Sigmoid colon (tissue), 7 donors: ENCODE data around the gene ADGRG3. TPM values are rescaled to one million over a fixed set of nuclear protein-coding genes. Genes with fewer than 3 reads are reported as not detected.

Experiments
- DNase-seq: peaks from one replicate; pipeline ENCODE4 v3.0.0-alpha.2; 2019
- H3K27ac ChIP-seq, 4 donors: fragments of 200-600 bp; sonication (generic); one replicate each; pipeline ENCODE4 v1.5.1; 2016 to 2019; ENCODE audit warnings: mild to moderate bottlenecking in 1 of 4
- H3K27me3 ChIP-seq, 3 donors: fragments of 200-600 bp; sonication (generic); one replicate each; pipeline ENCODE4 v1.5.1; 2019; ENCODE audit warnings: mild to moderate bottlenecking in 1 of 3
- H3K36me3 ChIP-seq, 4 donors: fragments of 200-600 bp; sonication (generic); one replicate each; pipeline ENCODE4 v1.5.1; 2016 to 2019
- H3K4me1 ChIP-seq, 4 donors: fragments of 200-600 bp; sonication (generic); one replicate each; pipeline ENCODE4 v1.5.1; 2017 to 2019
- H3K4me3 ChIP-seq, 4 donors: fragments of 200-600 bp; sonication (generic); one replicate each; pipeline ENCODE4 v1.5.1; 2017 to 2019; ENCODE audit warnings: mild to moderate bottlenecking in 2 of 4, moderate library complexity in 1 of 4
- H3K9me3 ChIP-seq, 4 donors: fragments of 200-600 bp in 3 of 4; sonication (generic) in 3 of 4; one replicate each; pipeline versions ENCODE4 v1.5.1 to v1.6.1; 2013 to 2019
- EP300 ChIP-seq, 4 donors: sonication (generic); formaldehyde crosslinking; IDR thresholded peaks; one replicate each; pipeline ENCODE4 v1.6.1; 2017; ENCODE audit warnings: antibody characterized with exemption in 4 of 4
- POLR2A ChIP-seq, 2 donors: fragments of 450-650 bp; IDR thresholded peaks; one replicate each; pipeline ENCODE4 v1.6.1; 2016; ENCODE audit warnings: antibody characterized with exemption in 2 of 2, mild to moderate bottlenecking in 2 of 2, moderate library complexity in 2 of 2
- POLR2AphosphoS5 ChIP-seq, 4 donors: sonication (generic); formaldehyde crosslinking; IDR thresholded peaks; one replicate each; pipeline ENCODE4 v1.6.1; 2017; ENCODE audit warnings: antibody characterized with exemption in 4 of 4
- WGBS, 2 donors: extraction: QIAGEN DNeasy Blood & Tissue Kit; methylation state at CpG; one replicate each; pipeline ENCODE4 v1.1.7; 2013; 5-methylcytosine and 5-hydroxymethylcytosine counted together
- intact Hi-C: fragments of 100-400 bp; cut with DNase I; formaldehyde crosslinking; loops from one replicate; pipeline ENCODE4 v1.15.1; 2023
- polyA plus RNA-seq, 3 donors: library from polyadenylated mRNA; stranded (reverse); fragments of 200-250 nt; gene quantifications; one replicate each; pipeline ENCODE4 v1.2.3, GENCODE V29; 2013
- total RNA-seq, 4 donors: library from RNA; depleted of rRNA; stranded (reverse); fragments of >200 nt; gene quantifications; one replicate each; pipeline ENCODE4 v1.1.0, GENCODE V29; 2016
- TF ChIP-seq, protein P1 (sequence below), 4 experiments: fragments of 450-650 bp in 3 of 4; fragments of 200-600 bp in 1 of 4; IDR thresholded peaks; one replicate each; pipeline ENCODE4 v1.5.1; 2016 to 2019; ENCODE audit warnings: antibody characterized with exemption in 4 of 4, mild to moderate bottlenecking in 3 of 4, moderate library complexity in 2 of 4
- donor health status: healthy with polysubstance abuse.
- donor health status: Bipolar disorder and iron deficiency.
- donor health status: healthy.

The ADGRG3 gene
- total and polyA plus RNA-seq, 7 donors: 0.69 to 6.6 (median 3.6) TPM

- DNase-seq: no peak
- Histone ChIP-seq H3K4me1 (no peaks in the 10 kb centered on the region), H3K27me3 (no peaks in the 10 kb centered on the region), H3K27ac (no peak overlapping the region), H3K36me3 (no peaks in the 10 kb centered on the region), H3K4me3 (no peak overlapping the region), H3K9me3 (no peaks in the 10 kb centered on the region)
- intact Hi-C loops: no loop called here
- WGBS, 2 donors: 78 to 84% methylated on average over 11 of the region's 11 CpGs
- TF ChIP-seq POLR2AphosphoS5 (IDR thresholded peaks at IDR 0.05) (no peak), EP300 (IDR thresholded peaks at IDR 0.05) (no peak), POLR2A (IDR thresholded peaks at IDR 0.05) (no peak)
- TF ChIP-seq, protein P1, sequence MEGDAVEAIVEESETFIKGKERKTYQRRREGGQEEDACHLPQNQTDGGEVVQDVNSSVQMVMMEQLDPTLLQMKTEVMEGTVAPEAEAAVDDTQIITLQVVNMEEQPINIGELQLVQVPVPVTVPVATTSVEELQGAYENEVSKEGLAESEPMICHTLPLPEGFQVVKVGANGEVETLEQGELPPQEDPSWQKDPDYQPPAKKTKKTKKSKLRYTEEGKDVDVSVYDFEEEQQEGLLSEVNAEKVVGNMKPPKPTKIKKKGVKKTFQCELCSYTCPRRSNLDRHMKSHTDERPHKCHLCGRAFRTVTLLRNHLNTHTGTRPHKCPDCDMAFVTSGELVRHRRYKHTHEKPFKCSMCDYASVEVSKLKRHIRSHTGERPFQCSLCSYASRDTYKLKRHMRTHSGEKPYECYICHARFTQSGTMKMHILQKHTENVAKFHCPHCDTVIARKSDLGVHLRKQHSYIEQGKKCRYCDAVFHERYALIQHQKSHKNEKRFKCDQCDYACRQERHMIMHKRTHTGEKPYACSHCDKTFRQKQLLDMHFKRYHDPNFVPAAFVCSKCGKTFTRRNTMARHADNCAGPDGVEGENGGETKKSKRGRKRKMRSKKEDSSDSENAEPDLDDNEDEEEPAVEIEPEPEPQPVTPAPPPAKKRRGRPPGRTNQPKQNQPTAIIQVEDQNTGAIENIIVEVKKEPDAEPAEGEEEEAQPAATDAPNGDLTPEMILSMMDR (IDR thresholded peaks at IDR 0.05): no peak
Observed at GRCh38 chr16:57666353-57667047, 1.6 kb upstream of the ADGRG3 start.

DNA sequence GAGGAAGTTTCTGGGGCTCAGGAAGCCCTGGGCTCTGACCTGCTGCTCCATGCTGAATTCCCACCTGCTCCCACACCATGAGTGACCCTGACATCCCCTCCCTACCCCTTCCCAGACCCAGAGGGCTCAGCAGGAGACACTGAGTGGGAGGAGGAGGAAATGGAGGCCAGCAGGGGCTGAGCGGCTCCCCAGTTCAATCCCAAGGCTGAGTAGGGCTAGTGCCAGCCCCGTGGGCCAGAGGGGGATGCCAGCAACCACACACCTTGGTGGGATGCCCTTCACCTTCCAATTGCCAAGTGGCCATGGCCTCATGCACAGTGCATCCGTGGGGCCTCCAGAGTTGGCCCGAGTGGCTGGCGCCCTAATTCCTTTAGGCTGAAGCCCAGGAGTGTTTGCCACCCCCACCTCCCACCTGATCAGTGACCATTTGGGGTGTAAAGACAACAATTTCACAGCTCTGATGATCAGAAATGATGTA is 1.0 kb upstream of the ADGRG3 start:
- no peak overlapping the region for H3K27ac ChIP-seq
- intact Hi-C loops: no loop called here
- no peak for TF ChIP-seq EP300 (IDR thresholded peaks at IDR 0.05)
- no peak for TF ChIP-seq POLR2A (IDR thresholded peaks at IDR 0.05)
- TF ChIP-seq, protein P1 (IDR thresholded peaks at IDR 0.05): no peak
- TF ChIP-seq POLR2AphosphoS5 (IDR thresholded peaks at IDR 0.05): no peak

DNA sequence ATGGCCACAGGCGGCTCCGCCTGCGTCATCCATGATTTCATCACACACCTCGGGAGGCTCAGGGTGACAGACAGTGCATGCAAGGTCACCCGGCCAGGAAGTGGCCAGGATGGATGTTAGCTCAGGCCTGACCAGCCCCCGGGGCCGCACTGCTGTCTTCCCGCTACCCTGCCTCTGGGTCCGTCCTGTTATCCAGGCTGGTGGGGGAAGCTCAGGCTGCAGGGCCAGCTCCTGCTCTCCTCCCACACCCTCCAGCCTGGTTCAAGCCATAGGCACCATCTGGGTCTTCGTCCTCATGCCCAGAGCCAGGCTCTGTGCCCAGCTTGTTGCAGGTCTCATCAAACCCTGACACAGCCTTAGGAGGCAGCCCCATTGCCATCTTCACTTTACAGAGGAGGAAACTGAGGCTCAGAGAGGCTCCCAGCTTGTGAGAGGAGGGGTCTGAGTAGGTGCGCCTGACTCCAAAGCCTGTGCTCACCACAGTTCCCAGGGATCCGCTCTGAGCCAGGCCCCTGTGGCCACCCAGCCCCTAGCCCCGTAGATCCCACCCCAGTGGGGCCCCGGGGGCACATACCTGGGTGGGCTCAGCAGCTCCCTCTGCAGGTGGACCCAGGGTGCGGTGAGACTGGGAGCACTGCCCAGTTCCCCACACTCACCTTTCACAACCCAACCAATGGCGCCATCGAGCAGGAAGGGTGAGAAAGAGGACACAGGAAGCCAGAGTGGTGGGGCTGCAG is 412 bp upstream of the ADGRG3 start:
- TF ChIP-seq POLR2AphosphoS5 (IDR thresholded peaks at IDR 0.05) (no peak), POLR2A (IDR thresholded peaks at IDR 0.05) (no peak), EP300 (IDR thresholded peaks at IDR 0.05) (no peak)
- TF ChIP-seq, protein P1 (IDR thresholded peaks at IDR 0.05): no peak
- H3K4me3 ChIP-seq: no peak overlapping the region
- no peak for DNase-seq
- H3K9me3 ChIP-seq: no peaks in the 10 kb centered on the region
- intact Hi-C loops: no loop called here
- peaks cover 0 to 8% (median 0%) of the 10 kb centered on the region in 3 donors for H3K27me3 ChIP-seq
- H3K4me1 ChIP-seq: no peaks in the 10 kb centered on the region
- H3K36me3 ChIP-seq: no peaks in the 10 kb centered on the region
- 52 to 77% methylated on average over 17 of the region's 17 CpGs for WGBS, 2 donors
- H3K27ac ChIP-seq: no peak overlapping the region

More for the DNA sequence above, 1.0 kb upstream of the ADGRG3 start:
- no peaks in the 10 kb centered on the region for H3K4me1 ChIP-seq
- no peaks in the 10 kb centered on the region for H3K36me3 ChIP-seq
- DNase-seq: no peak
- H3K27me3 ChIP-seq: peaks cover 0 to 4% (median 0%) of the 10 kb centered on the region in 3 donors
- no peaks in the 10 kb centered on the region for H3K9me3 ChIP-seq
- WGBS, 2 donors: 70 to 86% methylated on average over 5 of the region's 5 CpGs
- H3K4me3 ChIP-seq: no peak overlapping the region

GRCh38 chr16:57668630-57669475 is 747 bp downstream of the ADGRG3 start:
- intact Hi-C loops: no loop called here
- H3K9me3 ChIP-seq: no peaks in the 10 kb centered on the region
- no peak for TF ChIP-seq POLR2AphosphoS5 (IDR thresholded peaks at IDR 0.05)
- TF ChIP-seq, protein P1 (IDR thresholded peaks at IDR 0.05): no peak
- H3K4me3 ChIP-seq: no peak overlapping the region
- peaks cover 0 to 8% (median 0%) of the 10 kb centered on the region in 3 donors for H3K27me3 ChIP-seq
- 89% methylated on average over 20 of the region's 20 CpGs for WGBS, 2 donors
- no peak overlapping the region for H3K27ac ChIP-seq
- no peaks in the 10 kb centered on the region for H3K36me3 ChIP-seq
- DNase-seq: peak; percentile 59
- no peaks in the 10 kb centered on the region for H3K4me1 ChIP-seq
